HG02623 (cell line): ENCODE measurements around the gene STIM1.
"Not testable (repeated sequence)": the region's sequence is repeated elsewhere in the genome, so short reads cannot be mapped to it uniquely, and the experiment has no call there.

Experiments
- ATAC-seq: cut with Tn5 transposase; IDR thresholded peaks from one replicate; pipeline ENCODE4 v1.9.1; 2021; ENCODE audit warnings: moderate library complexity; ENCODE audit not compliant: unreplicated experiment

Gene STIM1

DNA sequence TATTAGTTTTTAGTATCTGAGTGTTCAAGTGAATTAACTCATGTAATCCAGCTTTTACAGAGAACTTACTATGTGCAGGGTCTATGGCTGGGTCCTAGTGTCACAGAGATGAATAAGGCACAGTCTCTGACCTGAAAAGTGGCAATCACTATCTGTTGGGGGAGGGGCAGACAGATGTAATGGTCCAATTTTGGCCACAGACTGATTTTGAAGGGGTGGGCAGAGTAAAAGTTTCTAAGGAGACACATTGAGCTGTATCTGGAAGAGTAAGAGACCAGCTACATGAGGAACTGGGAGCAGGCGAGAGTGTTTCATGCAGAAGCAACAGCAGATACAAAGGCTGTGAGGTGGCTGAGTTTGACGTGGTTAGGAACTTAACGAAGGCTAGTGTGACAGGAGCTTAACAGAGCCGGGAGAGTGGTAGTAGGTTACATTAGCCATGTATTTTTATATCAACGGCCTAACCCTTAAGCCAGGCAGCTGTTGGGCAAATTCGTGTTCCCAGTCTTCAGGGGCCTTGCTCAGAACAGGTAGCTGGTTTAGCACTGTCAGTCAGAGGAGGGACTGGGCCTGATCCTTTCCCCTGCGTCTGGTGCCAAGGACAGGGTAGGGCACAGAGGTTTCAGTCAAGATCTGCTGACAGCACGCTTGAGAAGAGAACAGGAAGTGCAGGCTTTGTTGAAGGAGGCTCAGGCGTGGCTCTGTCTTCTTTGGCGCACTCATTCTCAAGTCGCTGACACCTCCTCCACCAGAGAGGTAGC is 1.4 kb upstream of the STIM1 start:
- peak; percentile 30 for ATAC-seq

DNA sequence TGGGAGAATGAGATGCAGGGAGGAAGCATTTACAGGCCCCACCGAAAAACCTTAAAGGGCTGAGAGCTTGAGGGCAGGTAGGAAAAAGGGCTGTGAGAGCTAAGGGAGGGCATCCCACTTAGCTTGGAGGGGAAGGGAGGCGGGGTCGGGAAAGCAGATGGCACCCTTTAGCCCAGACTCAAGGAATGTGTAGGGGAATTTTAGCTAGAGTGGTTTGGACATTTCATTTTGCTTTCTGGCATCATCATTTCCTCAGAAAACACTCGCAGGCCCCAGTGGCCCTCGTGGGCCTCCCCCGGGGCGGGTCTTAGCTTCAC is 846 bp upstream of the STIM1 start:
- ATAC-seq, result no peak

DNA sequence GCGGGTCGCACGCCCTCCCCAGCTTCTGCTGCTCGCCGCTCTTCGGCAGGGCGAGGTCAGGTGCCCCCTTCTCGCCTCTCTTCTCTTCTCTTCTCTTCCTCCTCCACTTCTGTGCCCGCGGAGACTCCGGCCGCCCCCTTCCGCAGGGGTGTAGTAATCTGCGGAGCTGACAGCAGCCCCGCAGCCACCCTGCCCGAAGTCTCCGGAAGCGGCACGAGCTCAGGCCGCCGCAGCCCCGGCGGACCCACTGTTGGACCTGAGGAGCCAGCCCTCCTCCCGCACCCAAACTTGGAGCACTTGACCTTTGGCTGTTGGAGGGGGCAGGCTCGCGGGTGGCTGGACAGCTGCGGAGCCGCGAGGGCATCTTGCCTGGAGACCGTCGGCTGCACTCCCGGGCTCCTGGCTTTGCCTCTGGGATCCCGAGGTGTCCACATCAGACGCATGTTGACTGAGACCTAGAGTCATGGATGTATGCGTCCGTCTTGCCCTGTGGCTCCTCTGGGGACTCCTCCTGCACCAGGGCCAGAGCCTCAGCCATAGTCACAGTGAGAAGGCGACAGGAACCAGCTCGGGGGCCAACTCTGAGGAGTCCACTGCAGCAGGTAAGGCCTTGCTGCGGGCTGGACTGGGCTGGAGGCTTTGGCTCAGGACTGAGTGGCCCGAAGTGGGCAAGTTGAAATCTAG is 486 bp downstream of the STIM1 start:
- peak; percentile 13 for ATAC-seq

DNA sequence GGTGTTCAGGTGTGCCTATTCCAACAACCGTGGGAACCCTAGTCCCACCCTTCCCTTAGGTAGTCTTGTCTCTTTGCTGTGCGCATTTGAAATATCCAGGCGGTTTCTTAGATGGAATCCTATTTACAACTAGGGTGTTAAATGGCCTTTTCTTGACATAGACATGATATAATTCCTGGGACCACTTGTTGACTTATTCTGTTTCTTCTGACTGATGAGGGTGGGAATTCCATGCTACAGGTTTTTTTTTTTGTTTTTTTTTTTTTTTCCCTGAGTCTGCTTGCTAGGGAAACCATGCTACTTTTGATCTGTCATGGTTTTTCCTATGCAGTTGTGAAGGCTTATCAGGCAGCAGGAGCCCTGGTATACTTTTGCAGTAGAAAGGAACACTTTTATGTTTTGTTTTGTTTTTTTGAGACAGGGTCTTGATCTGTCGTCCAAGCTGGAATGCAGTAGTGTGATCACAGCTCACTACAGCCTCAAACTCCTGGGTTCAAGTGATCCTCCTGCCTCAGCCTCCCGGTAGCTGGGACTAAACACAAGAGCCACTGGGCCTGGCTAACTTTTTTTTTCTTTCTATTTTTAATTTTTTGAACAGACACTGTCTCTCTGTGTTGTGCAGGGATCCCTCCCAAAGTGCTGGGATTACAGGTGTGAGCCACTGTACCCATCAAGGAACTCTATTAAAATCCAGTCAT is 1.5 kb downstream of the STIM1 start:
- no peak for ATAC-seq

DNA sequence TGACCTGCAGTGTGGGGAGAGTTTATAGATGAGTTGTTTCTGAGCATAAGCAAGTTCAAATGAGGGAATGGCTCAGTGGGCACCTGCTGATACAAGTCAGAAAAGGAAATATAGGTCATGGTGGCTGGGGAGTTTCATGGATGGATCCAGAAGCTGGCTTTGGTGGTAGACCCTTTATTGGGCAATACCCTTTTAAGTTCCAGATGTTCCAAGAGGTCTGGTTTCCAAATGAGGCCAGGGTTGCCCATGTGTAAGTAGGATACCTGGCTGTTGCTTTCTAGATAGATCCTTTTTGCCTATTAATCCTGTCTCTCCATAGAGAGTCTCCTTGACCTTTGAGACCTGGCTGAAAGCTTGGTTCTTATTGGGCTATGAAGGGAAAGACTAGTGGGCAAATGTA is 2.2 kb downstream of the STIM1 start:
- ATAC-seq, result no peak

DNA sequence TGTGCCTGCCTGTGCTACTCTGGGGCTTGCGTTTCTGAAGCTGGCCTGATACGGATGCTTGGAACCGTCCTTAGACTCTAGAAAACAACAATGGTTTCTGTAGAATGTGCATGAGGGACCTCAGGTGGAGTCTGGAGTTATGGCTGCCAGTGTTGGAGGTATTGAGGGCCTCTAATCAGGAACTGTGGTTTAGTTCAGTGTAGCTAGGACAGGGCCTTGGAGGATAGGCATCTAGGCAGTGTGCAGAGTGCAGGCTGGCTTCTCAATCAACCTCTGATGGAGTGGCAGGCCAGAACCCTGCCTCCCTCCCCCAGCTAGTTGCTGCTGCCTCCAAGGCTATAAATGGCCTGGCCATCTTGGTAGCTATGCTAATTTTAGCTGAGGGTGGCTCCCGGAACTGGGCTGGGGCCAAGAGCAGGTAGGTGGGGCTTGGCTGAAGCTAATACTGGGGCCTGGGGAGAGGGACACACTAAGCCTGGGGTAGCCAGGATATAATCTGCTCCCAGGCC is 4.0 kb downstream of the STIM1 start:
- ATAC-seq, result no peak

DNA sequence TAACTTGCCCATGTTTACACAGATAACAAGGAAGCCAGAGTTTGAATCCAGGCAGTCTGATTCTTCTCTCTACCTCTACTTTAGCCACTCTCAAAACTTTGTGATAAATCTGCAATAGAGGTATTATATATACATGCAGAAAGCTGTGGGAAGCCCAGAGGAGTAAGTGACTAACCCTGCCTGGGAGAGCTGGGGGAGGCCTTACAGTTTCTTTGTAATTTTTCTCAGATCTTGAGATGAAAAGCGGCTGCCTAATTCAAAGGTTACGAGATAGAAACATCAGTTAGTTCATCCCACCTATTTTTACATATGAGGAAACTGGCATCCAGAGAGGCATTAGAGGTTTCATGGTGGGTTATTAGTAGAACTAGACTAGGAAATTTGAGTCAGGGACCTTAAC is 4.9 kb downstream of the STIM1 start:
- ATAC-seq, result no peak

DNA sequence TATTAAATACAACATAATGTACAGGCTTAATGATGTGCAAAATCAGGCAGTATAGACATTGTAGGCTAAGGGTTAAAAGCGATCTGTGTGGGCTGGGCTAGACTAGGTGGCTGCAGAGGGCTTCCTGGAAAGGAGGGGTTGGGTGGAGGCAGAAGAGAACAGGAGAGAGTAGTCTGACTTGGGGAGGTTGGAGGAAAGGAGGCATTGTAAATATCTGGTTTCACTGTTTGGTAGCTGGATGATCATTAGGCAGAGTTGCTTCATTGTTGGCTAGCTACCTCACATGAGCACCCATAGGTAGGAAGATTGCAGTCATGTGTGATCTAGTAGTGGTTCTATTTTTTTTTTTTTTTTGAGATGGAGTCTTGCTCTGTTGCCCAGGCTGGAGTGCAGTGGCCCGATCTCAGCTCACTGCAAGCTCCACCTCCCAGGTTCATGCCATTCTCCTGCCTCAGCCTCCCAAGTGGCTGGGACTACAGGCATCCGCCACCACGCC is 5.5 kb downstream of the STIM1 start:
- ATAC-seq, result not testable (repeated sequence)

DNA sequence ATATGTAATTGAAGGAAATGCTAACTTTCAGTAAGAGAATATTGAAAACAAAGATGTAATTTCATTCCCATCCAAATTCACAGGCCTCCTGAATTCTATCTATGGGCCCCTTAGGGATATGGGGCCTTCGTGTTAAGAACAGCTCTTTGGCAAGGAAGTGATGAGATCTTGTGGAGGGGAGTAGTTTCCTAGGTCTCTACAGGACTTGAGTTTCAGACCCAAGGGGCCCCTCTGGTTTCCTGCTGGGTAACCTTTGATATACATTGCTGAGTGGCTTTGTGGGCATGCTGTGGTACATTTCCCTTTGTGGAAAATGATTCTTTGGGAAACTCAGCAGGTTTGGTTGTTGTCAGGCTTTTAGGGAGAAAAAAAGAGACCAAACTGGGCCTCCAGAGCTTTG is 6.2 kb downstream of the STIM1 start:
- no peak for ATAC-seq

DNA sequence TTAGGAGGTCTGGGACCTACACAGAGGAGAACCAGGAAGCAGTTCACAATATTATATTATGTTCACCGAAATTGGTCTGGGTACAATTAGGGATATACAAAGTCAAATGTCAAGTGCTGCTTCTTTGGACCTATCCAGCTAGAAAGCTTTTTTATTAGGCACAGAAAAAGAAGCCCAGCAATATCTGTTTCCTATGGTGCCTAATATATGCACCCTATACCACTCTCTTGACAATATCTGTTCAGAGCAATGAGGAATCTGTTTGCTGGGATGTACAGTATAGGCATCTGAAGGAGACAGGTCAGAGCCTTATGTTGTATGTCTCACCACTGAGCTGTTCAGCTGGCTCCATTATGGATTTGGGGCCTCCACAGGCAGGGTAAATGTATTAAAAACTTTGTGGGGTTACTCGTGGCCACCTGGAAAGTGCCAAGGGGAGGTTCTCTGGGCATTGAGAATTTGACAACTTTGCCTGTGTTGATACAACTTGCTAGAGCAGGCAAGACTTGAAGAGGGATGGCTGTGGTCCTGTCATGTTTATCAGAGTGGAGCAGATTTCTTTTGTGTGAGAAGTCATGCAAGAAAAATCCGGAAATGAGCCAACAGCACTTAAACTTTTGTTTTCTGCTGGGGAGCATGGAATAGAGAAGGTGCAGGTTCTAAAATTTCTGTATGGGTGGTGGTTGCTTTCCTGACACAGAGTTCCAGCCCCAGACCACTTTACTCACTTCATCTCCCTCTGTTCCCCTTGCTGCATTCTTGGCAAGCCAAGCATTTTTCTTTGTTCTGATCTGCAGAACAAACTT is 10.1 kb downstream of the STIM1 start:
- no peak for ATAC-seq

DNA sequence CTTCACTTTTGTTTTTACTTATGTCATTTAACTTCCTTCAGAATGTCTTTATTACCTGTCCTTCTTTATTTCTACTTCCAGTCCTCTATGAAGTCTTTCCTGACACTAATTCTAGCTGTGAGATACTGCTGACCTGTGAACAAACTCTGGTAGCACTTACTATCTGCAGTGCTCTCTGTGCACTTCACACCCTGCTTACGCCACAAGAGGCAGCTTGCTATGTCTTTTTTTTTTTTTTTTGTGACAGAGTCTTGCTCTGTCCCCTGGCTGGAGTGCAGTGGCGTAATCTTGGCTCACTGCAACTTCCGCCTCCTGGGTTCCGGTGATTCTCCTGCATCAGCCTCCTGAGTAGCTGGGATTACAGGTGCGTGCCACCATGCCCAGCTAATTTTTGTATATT is 10.7 kb downstream of the STIM1 start:
- no peak for ATAC-seq

DNA sequence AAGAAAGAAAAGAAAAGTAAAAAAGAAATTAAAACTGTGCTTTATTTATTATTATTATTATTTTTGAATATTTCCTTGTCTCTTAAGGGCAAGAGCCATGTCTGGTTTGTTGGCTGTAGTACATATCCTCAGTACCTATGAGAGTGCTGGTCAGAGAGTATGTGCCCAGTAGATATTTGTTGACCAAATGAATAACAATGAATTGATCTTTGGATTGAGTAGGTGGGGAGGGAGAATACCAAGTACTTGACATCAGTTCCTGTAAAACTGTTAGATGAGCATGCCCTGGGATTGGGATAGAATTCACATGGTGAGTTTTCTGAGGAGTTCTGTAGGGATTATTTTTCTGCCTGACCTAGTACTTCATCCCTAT is 11.4 kb downstream of the STIM1 start:
- no peak for ATAC-seq

DNA sequence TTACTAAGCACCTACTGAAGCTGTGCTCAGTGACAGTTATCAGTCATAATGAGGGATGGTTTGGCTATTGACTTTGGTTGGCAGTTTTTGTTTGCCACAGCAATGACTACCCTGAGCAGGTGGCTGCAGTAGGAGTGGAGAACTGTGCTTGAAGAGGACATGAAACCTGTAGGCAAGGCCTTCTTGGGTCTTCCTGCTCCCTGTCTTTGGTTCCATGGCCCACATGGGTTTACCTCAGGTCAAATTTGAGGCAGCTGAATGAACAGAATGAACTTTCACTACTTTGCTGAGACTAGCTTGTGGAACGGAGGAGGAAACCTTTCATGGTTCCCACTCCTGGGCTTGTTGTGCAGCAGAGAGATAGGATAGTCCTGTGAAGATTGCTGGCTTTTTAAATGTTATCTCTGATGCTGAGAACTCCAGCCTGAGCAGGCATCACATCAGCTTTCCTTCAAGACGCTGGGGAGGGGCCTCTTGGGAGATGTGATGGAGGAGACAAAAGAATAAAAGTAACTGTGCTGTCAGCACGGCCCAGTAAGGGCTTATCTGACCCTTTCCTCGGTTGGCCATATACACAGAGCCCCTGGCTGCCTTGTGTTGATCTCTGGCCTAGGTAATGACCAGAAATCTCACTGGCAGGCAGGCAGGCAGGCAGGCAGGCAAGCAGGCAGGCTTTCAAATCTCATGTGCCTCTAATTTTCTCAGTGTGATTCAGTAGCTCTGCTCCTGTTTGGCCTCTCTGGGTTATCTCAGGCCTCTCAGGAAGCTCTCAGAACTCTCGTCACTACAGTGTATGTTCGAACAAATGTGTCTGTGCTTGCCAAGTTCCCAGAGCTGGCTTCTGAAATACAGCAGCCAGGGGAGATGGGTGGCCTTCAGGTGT is 12.0 kb downstream of the STIM1 start:
- peak; percentile 52 for ATAC-seq

DNA sequence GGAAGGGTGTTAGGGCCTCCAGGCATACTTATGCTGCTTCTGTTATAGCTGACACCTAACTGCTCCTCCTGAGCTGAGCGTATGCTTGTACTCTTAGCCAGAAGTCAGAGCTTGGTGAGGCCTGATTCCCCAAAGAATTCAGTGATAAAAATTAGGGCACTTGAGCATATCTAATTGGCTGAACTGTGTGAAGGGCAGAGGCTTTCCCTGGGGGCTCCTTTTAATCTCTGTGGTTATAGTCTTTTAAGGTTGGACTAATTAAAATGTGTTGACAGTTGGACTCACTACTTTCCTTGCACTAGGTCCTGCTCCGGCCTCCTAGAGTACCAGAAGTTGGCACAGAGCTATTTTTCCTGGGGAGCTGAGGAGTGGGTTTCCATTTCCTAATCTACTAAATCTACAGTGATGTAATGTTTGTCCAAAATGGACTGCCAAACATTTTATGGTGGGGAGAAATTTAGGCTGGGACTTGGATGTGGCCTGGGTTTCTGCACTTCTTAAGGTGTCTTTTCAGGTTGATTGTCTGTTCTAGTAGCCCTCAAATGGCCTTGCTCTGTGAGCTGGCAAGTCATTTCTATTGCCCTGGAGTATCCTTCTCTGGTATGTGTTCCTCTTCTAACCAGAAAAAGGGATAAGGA is 18.4 kb downstream of the STIM1 start:
- no peak for ATAC-seq

DNA sequence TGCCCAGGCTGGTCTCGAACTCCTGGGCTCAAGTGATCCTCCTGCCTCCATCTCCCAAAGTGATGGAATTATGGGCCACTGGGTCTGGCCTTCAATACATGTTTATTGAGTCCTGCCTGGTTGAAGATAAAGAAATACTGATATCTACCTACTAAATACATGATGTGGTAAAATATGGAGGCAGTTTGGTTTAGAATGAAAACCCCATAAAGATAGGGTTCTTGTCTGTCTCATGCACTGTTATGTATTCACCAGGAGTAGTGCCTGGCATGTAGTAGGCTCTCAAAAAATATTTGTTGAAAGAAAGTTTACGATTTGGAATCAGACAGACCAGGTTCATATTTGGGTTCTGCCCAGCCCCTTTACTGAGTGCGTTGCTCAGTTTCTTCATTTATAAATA is 21.1 kb downstream of the STIM1 start:
- no peak for ATAC-seq

DNA sequence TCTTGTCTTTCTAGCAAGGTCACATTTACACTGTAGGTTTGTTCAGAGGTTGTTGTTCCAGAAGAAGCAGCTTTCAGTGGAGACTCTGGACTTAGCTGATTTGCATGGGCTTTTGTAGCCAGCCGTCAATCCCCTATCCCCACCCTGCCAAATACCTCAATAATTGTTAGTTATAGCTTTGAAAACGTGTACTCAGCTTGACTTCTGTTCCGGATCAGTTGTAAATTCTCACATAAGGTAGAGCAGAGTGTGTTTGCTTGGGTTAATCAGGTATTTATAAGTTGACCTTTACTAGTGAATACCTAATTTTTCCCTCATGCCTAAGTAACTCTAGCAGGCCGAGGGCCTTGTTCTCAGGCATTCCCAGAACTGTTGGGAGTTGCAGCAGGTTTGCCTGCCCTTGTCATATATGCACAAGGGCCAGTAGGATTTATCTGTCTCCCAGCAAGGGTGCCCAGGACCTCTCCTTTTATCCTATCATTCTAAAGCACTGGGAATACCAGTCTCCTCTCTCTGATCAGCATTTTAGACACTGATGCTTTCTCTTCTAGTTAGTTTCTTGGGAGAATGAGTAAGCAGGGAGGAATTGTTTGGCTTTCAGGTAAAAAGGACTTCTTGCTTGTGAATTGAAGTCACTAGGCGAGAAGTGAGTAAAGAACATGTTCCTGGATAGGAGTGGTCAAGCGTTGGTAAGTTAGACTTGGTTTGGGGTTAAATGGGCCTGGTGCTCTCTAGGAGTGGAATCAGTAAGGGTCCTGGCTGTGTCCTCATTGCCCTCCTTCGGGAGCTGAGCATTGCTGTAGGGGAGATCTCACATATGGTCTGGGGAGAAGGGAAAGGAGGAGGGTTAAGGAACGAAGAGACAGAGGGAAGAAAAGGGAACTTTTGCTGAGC is 22.1 kb downstream of the STIM1 start:
- no peak for ATAC-seq

DNA sequence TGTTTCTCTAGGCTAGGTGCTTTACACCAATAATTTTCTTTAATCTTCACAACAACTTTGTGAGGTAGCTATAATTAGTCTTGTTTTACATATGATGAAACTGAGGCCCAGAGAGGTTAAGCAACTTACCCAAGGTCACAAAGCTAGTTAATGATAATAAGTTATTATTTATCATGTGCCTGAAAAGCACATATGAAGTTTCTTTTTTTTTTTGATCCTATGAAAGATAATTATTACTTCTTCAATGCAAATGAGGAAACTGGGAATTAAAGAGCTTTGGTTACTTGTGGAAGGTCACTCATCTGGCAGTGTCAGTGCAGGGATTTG is 22.8 kb downstream of the STIM1 start:
- ATAC-seq, result no peak

DNA sequence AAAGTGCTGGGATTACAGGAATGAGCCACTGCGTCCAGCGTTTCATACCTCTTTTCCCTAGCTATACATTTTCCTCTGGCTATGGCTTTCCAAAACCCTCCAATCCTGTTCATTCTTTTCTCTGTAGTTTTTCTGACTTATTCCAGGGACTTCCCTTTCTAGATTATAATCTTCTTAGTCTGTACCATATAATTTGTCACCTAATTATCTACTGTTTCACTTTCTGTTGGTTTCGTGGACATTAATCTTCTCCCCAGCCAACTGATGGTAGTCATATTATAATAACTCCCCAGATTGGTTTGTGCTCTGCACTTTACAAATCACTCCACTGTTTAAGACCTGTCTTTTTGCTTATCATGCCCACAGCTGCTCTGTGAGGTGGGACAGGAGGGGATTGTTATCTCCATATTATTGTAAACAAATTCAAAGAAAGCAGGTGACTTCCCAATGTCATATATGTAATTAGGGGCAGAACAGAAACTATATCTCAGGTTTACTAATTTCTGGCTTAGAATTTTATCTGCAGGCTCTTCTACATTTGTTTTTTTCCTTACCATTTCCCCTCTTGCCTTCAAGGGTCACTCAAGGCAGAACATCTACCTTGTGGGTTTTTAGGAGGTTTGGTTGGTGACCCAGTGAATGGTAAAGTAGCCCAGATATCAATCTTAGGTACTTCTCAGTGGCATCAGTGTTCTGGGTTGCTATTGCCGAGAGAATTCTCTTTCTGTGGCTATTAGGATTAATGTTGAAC is 23.9 kb downstream of the STIM1 start:
- ATAC-seq, result no peak
